Activated CD4-positive, alpha-beta T cell treated with anti-CD3 and anti-CD28 coated beads for 48 hours (primary cell): ENCODE results near the gene USP40.

Experiments used
- DNase-seq: peaks from one replicate; pipeline ENCODE4 v3.0.0-alpha.2; 2020

Gene USP40

DNA sequence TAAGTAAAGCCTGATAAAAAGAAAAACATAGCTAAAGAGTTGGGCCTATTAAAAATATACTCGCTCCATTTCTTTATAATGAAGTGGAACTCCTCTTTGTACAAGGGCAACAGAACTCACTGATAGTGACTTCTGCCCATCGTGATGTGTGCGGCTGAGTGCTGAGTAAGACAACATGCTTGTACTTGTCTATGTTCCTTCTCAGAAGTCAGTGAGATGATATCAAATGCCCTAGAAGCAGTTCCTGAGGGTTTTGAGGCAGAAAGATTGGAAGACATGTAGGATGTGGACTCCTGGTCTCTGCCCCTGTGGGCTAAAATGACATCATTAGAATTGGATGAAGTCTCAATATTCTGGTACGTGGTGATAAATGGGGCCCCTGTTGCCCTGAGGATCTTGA, 73.8 kb downstream of the USP40 start:
- no peak for DNase-seq

DNA sequence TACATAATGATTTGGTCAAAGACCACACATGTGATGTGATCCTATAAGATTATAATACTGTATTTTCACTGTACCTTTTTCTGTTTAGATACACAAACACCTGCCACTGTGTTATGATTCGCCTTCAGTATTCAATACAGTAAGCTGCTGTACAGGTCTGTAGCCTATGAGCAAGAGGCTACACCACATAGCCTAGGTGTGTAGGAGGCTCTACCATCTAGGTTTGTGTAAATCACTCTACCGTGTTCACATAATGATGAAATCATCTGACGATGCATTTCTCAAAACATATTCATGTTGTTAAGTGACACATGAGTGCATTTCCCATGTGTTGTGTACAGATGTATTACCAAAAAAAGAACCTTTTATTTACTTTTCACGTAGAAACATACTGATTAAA, 74.5 kb downstream of the USP40 start:
- DNase-seq: no peak

DNA sequence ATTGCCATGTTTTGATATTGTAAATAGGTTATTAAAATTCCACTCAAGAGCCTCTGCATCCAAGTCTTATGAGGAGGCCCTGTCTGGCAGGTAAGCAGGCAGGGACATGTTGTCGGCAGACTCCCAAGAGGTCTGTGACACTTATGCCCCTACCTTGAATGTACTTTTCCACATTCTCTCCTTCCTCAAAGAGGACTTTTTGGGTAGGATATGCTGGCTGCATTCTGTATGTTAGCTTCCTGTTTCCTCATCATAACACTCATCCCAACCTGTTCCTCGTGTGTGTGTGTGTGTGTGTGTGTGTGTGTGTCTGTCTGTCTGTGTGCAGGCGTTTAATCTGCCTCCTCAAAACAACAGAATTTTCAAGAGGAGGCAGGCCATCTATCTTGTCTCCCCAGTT, 75.3 kb downstream of the USP40 start:
- DNase-seq: no peak

DNA sequence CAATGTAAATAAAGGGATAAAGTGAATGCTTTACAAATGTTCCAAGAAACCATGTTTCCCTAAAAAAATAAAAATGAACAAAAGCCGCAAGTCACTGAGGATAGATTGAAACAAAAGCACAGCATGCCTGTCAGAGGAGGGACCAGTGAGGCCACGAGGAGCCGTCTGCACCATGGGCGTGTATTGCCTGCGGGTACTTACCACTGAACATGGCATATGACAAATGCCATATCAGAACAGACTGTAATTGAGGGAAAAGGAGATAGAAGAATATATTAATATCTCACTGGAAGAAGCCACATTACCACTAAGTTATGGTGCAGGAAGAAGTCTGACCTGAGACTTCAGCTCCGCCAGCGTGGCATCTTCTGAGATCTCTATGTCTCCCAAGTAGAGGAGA, 75.8 kb downstream of the USP40 start:
- no peak for DNase-seq

DNA sequence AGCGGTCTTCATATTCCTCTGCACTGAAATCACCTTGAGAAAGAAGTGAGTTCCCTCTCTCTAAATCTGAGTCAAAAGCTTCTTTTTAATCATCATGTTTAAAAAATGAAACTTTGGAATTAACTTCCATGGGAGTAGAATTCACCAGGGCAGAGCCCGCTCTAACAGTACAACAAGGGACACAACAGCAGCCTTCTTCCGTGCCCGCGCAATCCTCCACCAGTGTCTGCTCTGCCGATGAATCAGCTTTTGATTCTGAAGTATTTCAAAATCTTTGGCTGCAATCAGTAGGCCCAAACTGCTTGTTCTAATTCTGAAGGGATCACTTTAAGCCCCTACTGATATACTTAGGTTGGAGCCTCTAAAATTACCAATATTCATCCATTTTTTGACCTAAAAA, 76.9 kb downstream of the USP40 start:
- DNase-seq: no peak

DNA sequence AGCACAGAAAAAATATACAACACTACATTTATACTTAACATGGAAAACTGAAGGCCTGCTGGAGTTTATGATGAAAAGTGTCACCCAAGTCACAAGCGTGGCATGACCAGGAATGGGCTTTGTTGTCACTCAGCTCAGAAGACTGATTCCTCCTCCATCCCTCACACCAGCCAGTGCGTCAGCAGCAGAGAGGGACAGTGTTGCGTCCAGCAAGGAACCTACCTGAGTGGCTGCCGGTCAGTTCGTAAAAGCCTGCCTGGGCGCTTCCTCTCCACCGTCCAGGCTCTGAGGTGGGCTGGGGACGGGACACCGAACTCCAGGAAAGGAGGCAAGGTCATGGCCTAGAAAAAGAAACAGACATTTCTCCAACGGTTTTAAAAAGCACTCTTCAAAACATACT, 77.4 kb downstream of the USP40 start:
- DNase-seq: no peak

DNA sequence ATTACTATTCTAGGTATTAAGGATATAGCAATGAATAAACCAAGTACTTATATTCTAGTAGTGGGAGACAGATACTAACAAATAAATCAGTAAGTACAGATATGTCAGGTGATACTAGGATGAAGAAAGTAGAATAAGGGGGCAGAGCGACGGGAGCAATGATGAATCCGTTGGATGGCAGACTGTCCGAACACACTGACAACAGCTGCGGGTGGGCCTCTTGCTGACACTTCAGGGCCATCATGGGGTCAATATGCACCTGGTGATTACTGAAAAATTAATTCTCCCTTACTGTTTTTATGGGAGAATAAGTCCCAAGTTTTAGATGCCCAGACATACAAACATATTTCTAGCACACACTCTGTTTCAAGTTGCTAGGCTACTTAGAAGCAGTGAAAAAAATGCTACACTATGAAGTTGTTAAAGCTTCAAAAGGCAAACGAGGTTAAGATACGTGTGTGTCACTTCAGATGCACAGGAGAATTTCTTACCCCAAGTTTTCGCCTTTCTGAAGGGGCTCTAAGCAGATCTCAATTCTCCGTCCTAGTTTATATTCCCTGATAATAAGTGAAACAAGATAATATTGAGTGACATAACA, 78.7 kb downstream of the USP40 start:
- DNase-seq: no peak

DNA sequence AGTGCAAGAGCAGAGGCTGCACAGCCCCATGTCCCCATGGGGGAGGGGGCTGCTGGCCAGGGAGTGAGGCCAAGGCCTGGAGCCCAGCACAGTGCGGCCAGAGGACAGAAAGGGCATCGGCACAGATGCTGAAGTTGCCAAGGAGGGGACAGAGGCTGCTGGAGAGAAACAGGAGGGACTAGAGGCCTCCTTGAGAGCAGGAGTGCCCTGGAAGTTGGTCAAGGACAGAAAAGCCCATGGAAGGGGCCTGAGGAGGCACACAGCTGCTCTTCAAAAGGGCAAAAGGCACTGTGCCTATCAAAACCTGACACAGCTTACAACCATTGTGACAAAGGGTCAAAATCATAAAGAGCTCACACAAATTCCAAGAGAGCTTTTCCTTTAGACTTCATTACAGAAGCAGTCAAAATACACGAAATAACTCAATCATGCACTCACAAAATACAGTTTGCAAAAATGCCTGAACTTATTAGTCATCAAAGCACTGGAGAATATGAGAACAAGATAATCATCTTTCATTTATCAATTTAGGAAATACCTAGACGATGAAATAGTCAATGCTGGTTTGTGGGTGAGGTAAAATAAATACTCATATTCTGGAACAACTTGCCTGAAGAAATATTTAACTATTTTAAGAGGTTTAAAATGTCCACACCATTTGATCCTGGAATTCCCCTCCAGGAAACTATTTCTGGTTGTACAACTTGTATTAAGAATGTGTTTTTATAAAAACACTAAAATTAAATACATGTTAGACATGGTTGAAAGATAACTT, 79.6 kb downstream of the USP40 start:
- no peak for DNase-seq

DNA sequence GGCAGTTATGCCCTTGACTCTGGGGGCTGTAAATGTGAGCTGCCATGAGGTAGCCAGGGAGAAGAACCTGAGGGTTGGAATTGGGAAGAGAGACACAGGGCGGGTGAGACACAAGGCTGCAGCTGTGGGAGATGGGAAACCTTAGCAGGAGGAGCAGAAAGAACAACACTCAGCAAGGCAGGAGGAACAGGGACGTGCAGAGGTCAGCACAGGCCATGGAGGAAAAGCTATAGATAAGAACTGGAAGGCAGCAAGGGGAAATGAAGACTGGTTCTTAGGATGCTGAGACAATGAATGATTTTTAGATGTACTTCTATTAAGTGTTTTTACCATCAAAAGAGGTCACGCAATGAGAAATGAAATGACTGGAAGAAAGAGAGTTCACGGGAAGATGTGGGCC, 80.2 kb downstream of the USP40 start:
- DNase-seq: no peak

DNA sequence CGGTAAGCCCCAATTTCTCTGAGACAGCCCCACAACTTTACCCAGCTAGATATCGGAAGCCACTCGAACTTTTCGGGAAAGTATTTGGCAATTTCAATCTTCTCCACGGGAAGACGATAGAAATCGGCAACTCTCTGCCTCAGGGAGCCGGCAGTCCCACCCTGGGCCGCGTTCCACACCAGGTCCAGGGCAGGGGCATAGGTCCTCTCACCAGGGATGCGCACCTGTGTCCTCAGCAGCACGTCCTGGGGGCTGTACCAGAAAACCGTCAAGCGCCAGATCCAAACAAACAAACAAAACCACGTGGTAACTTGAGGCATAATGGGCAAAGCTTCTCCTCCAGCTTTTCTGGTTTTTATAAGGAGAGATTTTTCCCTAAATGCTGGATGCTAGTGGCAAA, 80.9 kb downstream of the USP40 start:
- DNase-seq: no peak

DNA sequence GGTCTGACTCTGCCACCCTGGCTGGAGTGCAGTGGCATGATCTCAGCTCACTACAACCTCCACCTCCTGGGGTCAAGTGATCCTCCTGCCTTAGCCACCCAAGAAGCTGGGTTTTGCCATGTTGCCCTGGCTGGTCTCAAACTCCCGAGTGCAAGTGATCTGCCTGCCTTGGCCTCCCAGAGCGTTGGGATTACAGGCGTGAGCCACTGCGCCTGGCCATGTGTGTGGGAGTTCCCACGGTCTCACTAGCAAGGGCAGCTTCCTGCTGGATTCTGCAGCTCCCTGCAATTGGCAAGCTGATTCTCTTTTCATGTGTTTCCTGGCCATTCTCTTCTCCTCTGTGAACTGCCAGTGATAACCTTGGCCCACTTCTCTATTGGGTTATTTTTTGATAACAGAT, 84.0 kb downstream of the USP40 start:
- no peak for DNase-seq

DNA sequence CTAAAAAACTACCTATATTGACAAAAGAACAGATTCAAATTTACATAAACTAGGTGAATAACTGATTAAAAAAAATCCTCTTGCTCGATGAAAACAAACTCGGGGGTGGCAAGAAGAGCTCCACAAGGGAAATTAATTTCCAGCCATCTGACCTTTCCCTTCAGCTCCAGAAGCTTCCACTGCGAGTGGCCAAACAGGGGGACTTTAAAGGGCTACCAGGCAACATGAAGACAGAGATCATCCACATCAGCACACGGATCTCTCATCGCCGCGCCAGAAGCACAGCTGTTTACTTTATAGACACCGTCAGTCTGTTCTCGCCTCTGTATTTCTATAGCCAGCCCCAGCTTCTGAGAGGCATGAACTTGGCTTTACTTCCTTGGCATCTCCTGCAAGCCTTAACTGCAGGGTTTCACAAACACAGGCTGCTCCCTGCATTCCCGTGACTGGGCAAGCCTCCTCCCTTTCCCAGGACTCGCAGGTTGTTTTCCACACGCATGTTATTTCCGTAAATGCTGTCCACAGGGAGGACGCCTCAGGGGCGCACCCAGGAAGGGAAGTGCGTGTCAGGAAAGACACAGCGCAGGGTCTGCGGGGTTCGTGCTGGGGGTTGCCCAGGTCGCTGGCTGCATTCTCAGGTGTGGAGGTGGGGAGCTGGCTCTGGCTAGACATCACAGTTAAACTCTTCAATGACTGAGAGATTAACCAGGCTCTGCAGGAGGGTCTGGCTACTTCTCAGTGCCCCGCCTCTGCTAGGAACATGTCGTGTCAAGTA, 85.0 kb downstream of the USP40 start:
- DNase-seq: no peak

DNA sequence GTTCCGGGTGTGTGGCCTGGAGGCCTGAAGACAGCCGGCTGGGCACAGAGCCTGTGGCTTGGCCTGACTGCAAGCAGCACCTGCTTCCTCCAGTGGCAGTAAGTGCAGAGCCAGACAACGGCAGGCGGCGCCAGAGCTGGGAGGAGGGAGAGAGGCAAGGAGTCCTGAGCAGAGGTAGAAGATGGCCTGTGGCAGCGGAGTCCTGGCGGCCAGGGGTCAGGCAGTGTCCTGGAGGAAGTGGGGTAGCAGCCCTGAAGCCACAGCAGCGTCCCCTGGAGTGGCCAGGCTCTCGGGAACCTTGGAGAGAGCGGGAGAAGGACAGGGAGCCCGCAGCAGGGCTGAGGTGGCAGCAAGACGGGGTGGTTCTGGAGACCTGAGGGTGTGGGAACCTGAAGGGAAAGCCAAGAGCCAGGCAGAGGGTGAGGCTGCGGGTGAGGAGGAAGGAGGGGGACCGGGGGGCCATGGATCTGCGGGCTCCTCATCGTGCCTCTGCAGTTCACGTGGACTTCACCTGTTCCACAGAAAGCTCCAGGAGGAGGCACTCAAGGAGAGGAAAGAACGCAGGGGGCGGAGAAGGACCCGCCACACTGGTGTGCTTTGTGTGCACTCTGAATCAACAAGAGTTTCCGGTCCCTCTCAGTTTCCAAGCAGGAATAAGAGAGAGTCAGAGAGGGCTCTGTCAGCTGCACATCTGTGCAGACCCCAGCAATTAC, 85.9 kb downstream of the USP40 start:
- no peak for DNase-seq

DNA sequence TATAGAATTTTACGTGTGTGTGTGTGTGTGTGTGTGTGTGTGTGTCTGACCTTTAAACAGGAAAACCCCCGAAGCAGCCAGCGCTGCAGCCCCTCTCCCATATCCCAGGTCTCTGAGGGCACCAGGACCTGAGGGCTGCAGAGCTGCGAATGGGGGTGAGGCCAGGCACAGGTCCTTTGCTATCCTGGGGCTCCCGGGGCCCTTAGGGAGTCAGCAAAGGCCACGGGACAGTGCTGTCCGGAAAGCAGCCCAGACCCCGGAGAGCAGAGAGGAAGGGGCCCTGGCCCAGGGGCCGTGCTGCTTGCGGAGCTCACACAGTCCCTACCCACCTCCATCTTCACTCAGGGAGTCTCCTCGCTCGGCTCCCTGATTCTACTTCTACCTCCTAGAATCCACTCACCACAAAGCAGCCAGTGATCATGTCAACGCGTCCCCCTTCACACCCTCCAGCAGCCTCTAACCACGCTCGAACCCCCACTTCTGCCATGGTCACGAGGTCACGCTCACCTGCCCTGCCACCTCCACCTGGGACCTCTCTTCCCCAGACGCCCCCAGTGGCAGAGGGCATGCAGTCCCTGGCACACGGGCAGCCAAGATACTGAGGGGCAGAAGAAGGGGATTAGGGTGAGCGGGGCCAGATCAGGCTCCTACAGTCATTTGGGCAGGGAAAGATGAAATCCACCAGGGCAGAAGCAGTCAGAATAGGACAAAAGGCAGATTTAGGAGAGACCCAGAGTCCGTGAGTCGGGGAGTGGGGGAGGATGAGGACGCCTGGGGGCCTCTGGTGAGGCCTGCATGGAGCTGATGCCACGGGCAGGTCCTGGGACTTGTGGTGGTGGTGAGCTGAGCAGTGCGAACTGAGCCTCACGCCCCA, 86.7 kb downstream of the USP40 start:
- DNase-seq: no peak

DNA sequence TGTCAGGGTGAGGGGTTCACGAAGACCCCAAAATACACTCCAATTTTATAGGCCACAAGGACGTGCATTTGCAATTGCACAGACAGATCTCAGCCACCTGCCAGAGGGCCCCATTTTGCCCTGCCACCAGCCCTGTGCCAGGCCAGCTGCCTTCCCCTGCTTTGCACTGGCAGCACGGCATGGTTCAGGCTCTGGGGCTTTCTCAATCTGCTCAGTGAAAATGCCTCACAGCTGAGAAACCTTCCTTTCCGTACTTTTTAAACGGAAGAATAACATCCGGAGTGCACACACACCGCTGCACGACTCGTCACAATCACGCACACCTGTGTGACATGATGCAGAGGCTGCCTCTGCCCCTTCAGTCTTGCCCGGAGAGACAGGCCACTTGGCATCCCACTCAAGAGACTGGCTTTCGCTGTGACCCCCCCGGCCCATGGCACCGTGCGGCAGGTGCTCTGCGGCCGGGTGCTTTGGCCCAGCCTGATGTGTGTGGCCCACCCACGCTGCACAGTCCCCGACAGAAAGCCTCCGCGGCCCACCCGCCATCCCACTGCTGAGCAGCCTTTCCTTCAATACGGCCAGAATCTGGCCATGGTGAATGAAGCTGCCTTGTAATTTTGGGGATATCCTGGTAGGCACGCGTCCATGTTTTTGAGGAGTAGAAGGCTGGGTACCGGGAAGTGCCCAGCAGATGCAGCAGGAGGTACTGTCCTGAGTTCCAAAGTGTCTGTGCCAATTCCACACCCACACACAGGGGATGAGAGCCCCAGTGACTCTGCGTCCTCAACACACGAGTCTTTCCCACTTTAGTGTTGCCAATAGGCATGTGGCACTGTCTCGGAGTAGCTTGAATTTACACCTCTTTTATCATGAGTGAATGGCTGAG, 88.8 kb downstream of the USP40 start:
- DNase-seq: no peak

DNA sequence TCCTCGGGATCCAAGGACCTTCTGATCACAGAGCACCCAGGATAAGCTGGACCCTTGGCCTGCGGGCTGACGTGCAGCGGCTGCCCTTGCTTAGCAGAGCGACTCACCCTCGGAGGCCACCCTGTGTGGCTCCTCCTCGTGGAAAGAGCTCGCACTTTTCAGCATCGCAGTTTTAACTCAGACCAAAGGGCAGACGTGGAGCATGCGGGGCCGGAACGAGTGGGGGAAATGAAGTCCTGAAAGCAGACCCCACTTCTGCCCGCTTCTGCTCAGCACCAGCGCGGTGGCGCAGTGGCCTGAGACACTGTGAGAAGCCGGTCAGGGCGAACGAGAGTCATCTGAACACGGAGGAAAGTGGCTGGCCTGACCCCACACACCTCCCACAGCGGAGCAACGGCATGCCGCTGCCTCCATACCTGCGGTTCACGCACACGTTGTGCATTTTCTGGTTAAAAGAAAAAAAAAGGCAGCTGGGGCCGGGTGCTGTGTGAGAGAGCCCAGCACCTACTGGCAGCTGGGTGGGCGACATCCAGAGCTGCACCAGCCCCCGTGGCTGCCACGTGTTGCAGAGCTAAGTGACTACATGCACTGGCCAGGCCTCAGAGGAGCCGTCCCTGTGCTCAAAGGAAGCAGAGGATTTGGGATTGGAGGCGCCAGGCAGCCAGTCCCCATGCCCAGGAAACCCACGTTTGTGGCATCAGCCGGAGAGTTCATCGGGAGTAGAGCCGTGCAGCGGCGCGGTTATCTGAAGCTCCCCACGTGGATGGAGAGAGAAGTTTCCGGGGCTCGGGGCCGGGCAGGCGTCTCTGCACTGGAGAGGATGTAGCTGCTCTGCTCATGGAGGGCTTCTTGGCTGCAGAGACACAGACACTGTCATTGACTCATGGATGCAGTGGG, 89.7 kb downstream of the USP40 start:
- DNase-seq: no peak

DNA sequence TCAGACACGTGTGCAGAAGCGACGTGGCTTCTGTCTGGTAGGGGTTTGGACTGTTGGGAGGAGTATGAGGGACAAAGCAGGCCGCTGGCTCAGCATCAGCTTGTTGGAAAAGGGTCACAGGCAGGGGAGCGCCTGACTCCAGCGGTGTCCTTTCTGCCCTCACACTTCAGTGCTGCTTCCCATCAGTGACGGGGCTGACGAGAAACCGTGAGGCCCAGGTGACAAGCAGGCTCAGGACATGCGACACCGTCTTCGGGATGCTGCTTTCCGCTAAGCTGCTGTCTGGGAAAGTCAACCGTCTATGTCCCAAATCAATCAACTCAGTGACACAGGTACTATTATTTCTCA, 90.5 kb downstream of the USP40 start:
- DNase-seq: no peak

DNA sequence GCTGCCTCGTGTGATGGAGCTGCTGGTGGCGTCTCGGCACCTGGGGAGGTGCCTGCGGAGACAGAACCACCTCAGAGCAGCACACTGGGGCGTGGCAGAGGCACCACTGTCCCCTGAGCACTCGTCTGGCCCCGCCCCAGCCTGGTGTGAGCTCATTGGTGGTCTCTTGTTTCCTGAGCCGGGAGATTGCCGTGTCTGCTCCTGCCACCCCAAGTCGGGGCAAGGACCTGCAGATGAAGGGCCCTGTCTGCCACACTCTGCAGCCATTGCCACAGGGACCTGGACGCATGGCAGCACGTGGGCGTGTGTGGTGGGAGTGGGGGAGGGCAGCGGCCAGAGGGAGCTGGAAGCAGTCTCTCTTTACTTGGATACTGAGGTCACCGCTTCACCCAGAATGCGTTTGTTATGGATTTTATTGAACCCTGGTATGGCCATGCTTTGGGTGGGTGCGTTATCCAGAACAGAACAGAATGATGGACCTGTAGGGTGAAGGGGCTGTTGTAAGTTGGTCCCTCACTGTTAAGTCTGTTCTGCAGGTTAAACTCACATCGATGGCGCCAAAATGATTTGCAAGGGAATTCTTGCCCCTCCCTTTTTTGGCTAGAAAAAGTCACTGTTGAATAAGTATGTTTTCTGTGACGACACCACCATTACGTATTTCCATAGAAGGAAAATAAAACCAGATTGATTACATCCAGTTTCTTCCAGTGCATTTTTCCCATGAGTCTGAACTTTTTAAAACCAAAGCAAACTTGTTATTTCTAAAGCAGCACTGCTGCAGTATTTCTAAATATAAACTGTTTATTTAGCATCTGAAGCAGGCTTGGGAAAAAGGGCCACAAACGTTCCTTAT, 92.0 kb downstream of the USP40 start:
- DNase-seq: no peak

DNA sequence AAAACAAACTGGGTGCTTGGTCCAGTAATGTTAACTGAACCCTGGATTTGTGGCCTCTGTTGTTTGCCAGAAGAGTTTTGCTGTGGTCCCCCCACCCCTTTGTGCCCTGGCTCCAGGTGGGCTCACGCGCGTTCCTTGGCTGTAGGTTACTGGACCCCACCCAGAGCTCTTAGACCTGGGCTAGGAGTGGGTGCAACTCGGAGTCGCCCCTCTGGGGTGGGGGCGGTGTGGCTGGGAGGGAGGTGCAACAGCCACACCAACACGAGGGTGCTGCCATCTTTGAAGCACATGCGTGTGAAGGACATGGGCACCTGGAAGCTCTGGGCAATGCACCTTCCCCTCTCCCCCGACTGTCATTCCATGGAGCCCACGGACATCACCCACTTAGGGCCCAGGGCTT, 92.7 kb downstream of the USP40 start:
- DNase-seq: no peak

DNA sequence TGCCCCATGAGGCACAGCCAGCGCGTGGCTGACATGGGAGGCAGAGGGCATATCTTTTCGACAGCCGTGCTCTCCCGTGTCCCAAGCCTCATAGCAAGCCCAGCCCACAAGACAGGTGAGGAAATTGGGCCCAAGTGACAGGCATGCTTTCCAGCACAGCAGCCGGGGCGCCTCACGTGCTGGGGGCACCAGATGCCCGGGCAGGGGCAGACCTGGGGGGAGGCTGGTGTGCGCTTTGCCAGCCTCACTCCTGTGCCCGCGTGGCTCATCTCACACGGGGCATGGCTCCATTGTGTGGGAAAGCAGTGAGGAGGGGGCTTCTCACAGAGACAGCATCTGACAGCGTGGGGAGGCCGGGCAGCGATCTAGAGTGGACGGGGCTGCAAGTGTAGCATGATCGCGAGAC, 93.2 kb downstream of the USP40 start:
- DNase-seq: no peak
